ENCODE data around the gene IMMP1L.

DNA sequence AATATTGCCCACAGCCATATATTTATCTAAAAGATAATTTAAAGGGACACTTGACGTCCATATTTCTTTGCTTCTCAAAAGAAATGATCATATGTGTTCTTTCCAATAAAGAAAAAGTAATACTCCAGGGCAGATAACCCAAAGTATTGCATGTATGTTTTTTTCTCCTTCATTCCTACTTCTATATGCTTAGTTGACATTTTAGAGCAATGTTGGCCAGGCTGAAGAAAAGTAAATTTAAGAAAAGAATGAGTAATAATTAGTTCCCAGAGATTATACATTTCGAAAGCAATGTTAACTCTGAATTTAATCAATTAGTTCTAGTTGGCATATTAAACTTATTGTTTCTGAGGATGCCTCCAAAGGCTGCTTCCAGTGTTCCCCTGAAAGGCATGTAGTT lies 91.6 kb downstream of the IMMP1L start:
- TF ChIP-seq, protein P1, sequence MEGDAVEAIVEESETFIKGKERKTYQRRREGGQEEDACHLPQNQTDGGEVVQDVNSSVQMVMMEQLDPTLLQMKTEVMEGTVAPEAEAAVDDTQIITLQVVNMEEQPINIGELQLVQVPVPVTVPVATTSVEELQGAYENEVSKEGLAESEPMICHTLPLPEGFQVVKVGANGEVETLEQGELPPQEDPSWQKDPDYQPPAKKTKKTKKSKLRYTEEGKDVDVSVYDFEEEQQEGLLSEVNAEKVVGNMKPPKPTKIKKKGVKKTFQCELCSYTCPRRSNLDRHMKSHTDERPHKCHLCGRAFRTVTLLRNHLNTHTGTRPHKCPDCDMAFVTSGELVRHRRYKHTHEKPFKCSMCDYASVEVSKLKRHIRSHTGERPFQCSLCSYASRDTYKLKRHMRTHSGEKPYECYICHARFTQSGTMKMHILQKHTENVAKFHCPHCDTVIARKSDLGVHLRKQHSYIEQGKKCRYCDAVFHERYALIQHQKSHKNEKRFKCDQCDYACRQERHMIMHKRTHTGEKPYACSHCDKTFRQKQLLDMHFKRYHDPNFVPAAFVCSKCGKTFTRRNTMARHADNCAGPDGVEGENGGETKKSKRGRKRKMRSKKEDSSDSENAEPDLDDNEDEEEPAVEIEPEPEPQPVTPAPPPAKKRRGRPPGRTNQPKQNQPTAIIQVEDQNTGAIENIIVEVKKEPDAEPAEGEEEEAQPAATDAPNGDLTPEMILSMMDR (IDR thresholded peaks at IDR 0.05) = no peak
- no peak for TF ChIP-seq POLR2A (IDR thresholded peaks at IDR 0.05)

All from breast epithelium (tissue), 3 donors.